Stimulated activated naive B cell treated with anti-CD40 and anti-IgM and Interleukin-4, amounts not matched to agents 10 μg/mL and 1 μg/mL and 100 μg/mL, for 72 hours (primary cell): ENCODE results near the gene RHBDF2.
A peak's percentile ranks its signal among the peaks of the same experiment; 100 is the strongest.

ENCODE experiments used
- ATAC-seq, 2 donors: fragments of 150-1000 bp; cut with Tn5 transposase; replicated peaks; 2 replicates each; pipeline ENCODE4 v1.10.0; 2021; ENCODE audit warnings: moderate library complexity in 1 of 2
- DNase-seq: peaks from one replicate; pipeline ENCODE4 v3.0.0; 2021
- H3K27ac Mint-ChIP-seq: one replicate; pipeline ENCODE4 v1.8.0; 2022; ENCODE audit warnings: mild to moderate bottlenecking, mixed read lengths
- H3K27me3 Mint-ChIP-seq, 2 donors: one replicate each; pipeline ENCODE4 v1.8.0; 2022; ENCODE audit warnings: mixed read lengths in 2 of 2
- H3K36me3 Mint-ChIP-seq, 2 donors: one replicate each; pipeline ENCODE4 v1.8.0; 2022; ENCODE audit warnings: mixed read lengths in 2 of 2, mild to moderate bottlenecking in 1 of 2
- H3K4me1 Mint-ChIP-seq, 2 donors: one replicate each; pipeline ENCODE4 v1.8.0; 2022; ENCODE audit warnings: mixed read lengths in 2 of 2, mild to moderate bottlenecking in 1 of 2
- H3K4me3 Mint-ChIP-seq, 2 donors: one replicate each; pipeline ENCODE4 v1.8.0; 2022; ENCODE audit warnings: mild to moderate bottlenecking in 2 of 2, mixed read lengths in 2 of 2, moderate library complexity in 1 of 2
- H3K9me3 Mint-ChIP-seq, 2 donors: one replicate each; pipeline ENCODE4 v1.8.0; 2022; ENCODE audit warnings: mixed read lengths in 2 of 2, mild to moderate bottlenecking in 1 of 2

RHBDF2 gene

GRCh38 chr17:76435751-76436150, 65.5 kb downstream of the RHBDF2 start:
- Mint-ChIP-seq H3K9me3 (no peaks in the 10 kb centered on the region), H3K4me1 (peaks cover 55 to 81% of the 10 kb centered on the region in 2 donors), H3K4me3 (no peak overlapping the region), H3K27me3 (no peaks in the 10 kb centered on the region), H3K27ac (no peak overlapping the region), H3K36me3 (peaks cover 10 to 32% of the 10 kb centered on the region in 2 donors)
- DNase-seq = no peak
- ATAC-seq = no peak

- H3K36me3 Mint-ChIP-seq = peaks cover 10 to 31% of the 10 kb centered on the region in 2 donors
- ATAC-seq (no peak), DNase-seq (no peak)
- H3K4me1 Mint-ChIP-seq = peaks cover 54 to 81% of the 10 kb centered on the region in 2 donors
- no peak overlapping the region for H3K4me3 Mint-ChIP-seq
- no peaks in the 10 kb centered on the region for H3K9me3 Mint-ChIP-seq
- H3K27ac Mint-ChIP-seq = no peak overlapping the region
- H3K27me3 Mint-ChIP-seq = no peaks in the 10 kb centered on the region
These were observed 66.4 kb downstream of the RHBDF2 start for GRCh38 chr17:76434870-76435269.

DNA sequence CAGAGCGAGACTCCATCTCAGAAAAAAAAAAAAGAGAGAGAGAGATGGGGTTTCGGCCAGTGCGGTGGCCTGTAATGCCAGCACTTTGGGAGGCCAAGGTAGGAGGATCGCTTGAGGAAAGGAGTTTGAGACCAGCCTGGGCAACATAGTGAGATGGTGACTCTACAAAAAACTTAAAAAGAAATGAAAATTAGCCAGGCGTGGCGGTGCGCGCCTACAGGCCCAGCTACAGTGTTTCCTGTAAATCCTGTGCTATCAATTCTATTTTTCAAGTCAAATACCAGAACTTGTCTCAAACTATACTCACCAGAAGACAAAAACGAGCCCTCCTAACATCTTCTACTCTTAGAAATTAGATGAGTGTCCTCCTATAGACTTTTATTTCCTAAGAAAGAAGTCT, 67.5 kb downstream of the RHBDF2 start:
- Mint-ChIP-seq H3K4me1 (peaks cover 49 to 79% of the 10 kb centered on the region in 2 donors), H3K4me3 (peak overlapping the region; percentile 17 to 35), H3K27ac (peak overlapping the region; percentile 73), H3K36me3 (peaks cover 3 to 21% of the 10 kb centered on the region in 2 donors), H3K27me3 (no peaks in the 10 kb centered on the region), H3K9me3 (no peaks in the 10 kb centered on the region)
- ATAC-seq = peak in 1 of 2 donors; percentile 27
- no peak for DNase-seq

GRCh38 chr17:76432712-76433336, 68.4 kb downstream of the RHBDF2 start:
- Mint-ChIP-seq H3K4me1 (peaks cover 51 to 79% of the 10 kb centered on the region in 2 donors), H3K27me3 (no peaks in the 10 kb centered on the region), H3K4me3 (no peak overlapping the region), H3K27ac (peak overlapping the region; percentile 73), H3K9me3 (no peaks in the 10 kb centered on the region), H3K36me3 (peaks cover 2 to 18% of the 10 kb centered on the region in 2 donors)
- peak; percentile 64 to 76 for ATAC-seq
- DNase-seq = no peak

DNA sequence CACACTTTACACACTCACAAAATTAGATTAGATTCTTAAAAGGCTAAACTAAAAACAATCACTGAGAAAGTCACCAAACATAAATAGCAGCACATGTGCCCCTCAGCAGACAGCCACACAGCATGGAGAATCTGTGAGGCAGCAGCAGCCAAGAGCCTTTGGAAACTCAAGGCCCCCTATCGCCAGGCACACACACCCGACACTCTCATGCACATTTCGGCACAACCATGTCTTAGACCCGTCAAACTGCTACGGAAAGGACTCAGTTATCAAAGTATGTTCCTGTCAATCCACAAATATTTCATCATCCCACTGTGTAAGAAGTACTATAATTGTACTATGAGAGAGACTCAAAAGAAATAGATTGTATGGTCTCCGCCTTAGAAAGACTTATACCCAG, 69.2 kb downstream of the RHBDF2 start:
- Mint-ChIP-seq H3K4me1 (peaks cover 58 to 86% of the 10 kb centered on the region in 2 donors), H3K27me3 (no peaks in the 10 kb centered on the region), H3K4me3 (no peak overlapping the region), H3K9me3 (no peaks in the 10 kb centered on the region), H3K36me3 (peaks cover 2 to 18% of the 10 kb centered on the region in 2 donors), H3K27ac (no peak overlapping the region)
- DNase-seq (no peak), ATAC-seq (no peak)

DNA sequence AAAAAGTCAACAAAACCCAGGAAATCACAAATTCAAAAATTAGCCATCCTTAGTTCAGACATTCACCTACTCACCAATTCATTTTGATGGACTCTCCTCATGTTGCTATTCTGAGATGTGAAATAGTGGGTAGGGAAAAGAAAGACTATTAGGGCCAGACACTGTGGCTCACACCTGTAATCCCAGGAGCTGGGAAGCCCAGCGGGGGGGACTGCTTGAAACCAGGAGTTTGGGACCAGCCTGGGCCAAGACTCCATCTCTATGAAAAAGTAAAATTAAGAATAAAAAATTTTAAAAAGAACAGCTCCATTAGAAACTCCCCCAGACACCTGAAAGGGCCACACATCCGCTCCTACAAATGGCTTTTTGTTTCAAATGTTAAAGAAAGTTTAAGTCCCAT, 69.7 kb downstream of the RHBDF2 start:
- ATAC-seq = no peak
- Mint-ChIP-seq H3K27me3 (no peaks in the 10 kb centered on the region), H3K9me3 (no peaks in the 10 kb centered on the region), H3K36me3 (peaks cover 2 to 15% of the 10 kb centered on the region in 2 donors), H3K4me1 (peaks cover 59 to 88% of the 10 kb centered on the region in 2 donors), H3K4me3 (no peak overlapping the region), H3K27ac (no peak overlapping the region)
- no peak for DNase-seq

GRCh38 chr17:76428511-76428910, 72.7 kb downstream of the RHBDF2 start:
- no peak for DNase-seq
- peaks cover 44 to 76% of the 10 kb centered on the region in 2 donors for H3K4me1 Mint-ChIP-seq
- ATAC-seq = no peak
- no peak overlapping the region for H3K4me3 Mint-ChIP-seq
- peaks cover 6 to 11% of the 10 kb centered on the region in 2 donors for H3K36me3 Mint-ChIP-seq
- peak overlapping the region; percentile 15 for H3K27ac Mint-ChIP-seq
- H3K27me3 Mint-ChIP-seq = no peaks in the 10 kb centered on the region
- no peaks in the 10 kb centered on the region for H3K9me3 Mint-ChIP-seq

DNA sequence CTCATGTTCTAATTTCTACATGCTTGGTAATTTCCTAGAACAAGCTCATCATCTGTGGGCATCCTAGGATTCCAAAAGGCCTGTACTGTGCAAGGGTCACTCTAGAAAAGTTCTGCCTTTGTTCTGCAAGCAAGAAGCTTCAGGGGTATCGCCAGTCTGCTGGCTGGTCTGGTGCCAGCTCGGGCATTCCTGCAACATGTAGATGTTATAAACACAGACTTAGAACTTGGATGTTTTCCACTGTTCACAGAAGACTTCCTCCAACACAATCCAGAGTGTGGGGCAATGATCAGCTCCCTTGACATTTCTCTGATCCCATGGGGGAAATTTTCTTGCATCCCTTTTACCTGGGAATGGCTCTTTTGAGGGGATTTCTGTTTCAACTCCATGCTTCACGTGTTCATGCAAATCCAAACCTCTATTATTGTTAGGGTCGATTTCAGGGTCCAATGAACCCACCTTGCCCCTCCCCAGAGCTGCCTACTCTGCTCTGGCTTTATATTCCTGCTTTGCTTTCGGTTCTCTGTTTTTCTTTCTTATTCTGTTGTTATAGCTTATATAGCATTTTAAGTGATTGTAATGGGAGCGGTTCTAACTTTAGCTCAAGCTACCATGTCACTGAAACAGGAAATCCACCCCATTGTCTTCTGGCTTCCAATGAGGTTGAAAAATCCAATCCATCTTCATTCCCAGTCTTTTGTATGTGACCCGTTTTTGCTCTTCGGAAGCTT, 73.6 kb downstream of the RHBDF2 start:
- Mint-ChIP-seq H3K4me3 (peak overlapping the region; percentile 2 to 20), H3K36me3 (peaks cover 8 to 12% of the 10 kb centered on the region in 2 donors), H3K27ac (no peak overlapping the region), H3K27me3 (no peaks in the 10 kb centered on the region), H3K4me1 (peaks cover 46 to 75% of the 10 kb centered on the region in 2 donors), H3K9me3 (no peaks in the 10 kb centered on the region)
- ATAC-seq (peak; percentile 75 to 83), DNase-seq (no peak)

DNA sequence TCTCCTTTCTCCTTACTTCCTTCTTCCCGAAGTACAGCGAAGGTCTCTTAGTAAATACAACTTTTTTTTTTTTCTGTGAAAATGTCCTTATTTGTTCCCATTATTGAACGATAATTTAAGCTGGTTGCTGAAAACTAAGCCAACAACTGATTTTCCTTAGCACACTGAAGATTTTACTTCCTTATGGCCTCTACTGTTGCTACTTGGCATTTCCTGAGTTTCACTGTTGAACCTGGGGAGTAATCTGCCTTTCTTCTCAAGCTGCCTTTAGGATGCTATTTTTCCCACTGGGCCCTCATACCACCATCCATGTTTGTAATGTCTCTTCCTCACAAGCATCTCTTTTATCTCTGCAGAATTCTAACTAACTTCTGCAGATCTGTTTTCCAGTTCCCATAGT, 74.4 kb downstream of the RHBDF2 start:
- no peak for ATAC-seq

DNA sequence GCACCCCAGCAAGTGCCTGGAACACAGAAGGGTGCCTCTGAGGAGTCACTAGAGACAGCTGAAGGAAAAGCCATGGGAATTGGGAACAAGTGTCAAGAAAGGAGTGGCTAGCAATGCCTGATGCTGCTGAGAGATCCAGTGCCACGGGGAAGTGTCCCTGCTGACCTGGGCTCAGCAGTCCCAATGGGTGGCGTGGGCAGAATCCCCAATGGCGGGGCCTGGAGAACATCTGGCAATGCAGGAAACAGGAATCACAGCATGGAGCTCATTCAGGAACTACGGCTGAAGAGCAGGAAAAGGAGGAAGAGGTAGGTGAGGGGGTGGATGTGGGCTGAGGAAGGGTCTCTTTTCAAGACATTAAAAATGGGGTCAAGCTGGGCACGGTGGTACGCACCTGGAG, 78.4 kb downstream of the RHBDF2 start:
- Mint-ChIP-seq H3K27ac (peak overlapping the region; percentile 95), H3K36me3 (peaks cover 15 to 38% of the 10 kb centered on the region in 2 donors), H3K9me3 (no peaks in the 10 kb centered on the region), H3K4me1 (peaks cover 55 to 77% of the 10 kb centered on the region in 2 donors), H3K27me3 (no peaks in the 10 kb centered on the region), H3K4me3 (peak overlapping the region; percentile 29 to 65)
- ATAC-seq = no peak
- no peak for DNase-seq

More for the DNA sequence above, 74.4 kb downstream of the RHBDF2 start:
- Mint-ChIP-seq H3K4me1 (peaks cover 51 to 75% of the 10 kb centered on the region in 2 donors), H3K27me3 (no peaks in the 10 kb centered on the region), H3K36me3 (peaks cover 9 to 18% of the 10 kb centered on the region in 2 donors), H3K9me3 (no peaks in the 10 kb centered on the region), H3K4me3 (no peak overlapping the region), H3K27ac (no peak overlapping the region)
- no peak for DNase-seq

GRCh38 chr17:76422406-76422805, 78.8 kb downstream of the RHBDF2 start:
- Mint-ChIP-seq H3K4me3 (peak overlapping the region in 1 of 2 donors; percentile 29), H3K9me3 (no peaks in the 10 kb centered on the region), H3K27ac (no peak overlapping the region), H3K27me3 (no peaks in the 10 kb centered on the region), H3K36me3 (peaks cover 20 to 42% of the 10 kb centered on the region in 2 donors), H3K4me1 (peaks cover 55 to 77% of the 10 kb centered on the region in 2 donors)
- DNase-seq (no peak), ATAC-seq (no peak)

- ATAC-seq = no peak
- peak overlapping the region; percentile 43 for H3K27ac Mint-ChIP-seq
- H3K9me3 Mint-ChIP-seq = no peaks in the 10 kb centered on the region
- H3K36me3 Mint-ChIP-seq = peaks cover 22 to 46% of the 10 kb centered on the region in 2 donors
- H3K4me1 Mint-ChIP-seq = peaks cover 52 to 74% of the 10 kb centered on the region in 2 donors
- H3K27me3 Mint-ChIP-seq = no peaks in the 10 kb centered on the region
- H3K4me3 Mint-ChIP-seq = no peak overlapping the region
- DNase-seq = no peak
These were observed 80.2 kb downstream of the RHBDF2 start for GRCh38 chr17:76421044-76421407.
